C4-2B (cell line): ENCODE data around the gene PRKAG2.

Source experiments
- CTCF ChIP-seq: fragments of 450-650 bp; conservative IDR thresholded peaks from 2 replicates; pipeline ENCODE4 v1.5.1; 2017; ENCODE audit warnings: mild to moderate bottlenecking
- ZFX ChIP-seq: fragments of 450-650 bp; IDR thresholded peaks from 2 replicates; pipeline ENCODE4 v1.6.1; 2017

- TF ChIP-seq CTCF: no peak
- no peak for TF ChIP-seq ZFX
Measured at GRCh38 chr7:151702961-151703360, 174.0 kb downstream of the PRKAG2 start.
